ENCODE results near the gene COL20A1. TPM values are rescaled to one million over a fixed set of nuclear protein-coding genes. Genes with fewer than 3 reads are reported as not detected.

The COL20A1 gene
- total and polyA plus RNA-seq, 2 of the 13 experiments (the other 11 are each of a cell fraction or from before 2014, with no cell fraction given): not detected

- TF ChIP-seq PAXIP1 (CRISPR knock-in tag; conservative IDR thresholded peaks at IDR 0.05): no peak
- TF ChIP-seq GPN1 (CRISPR knock-in tag; IDR thresholded peaks at IDR 0.05; ENCODE audit: borderline replicate concordance): no peak
These were observed 34.2 kb upstream of the COL20A1 start (continued) for GRCh38 chr20:63258781-63259180.

GRCh38 chr20:63259734-63260460 is 33.1 kb upstream of the COL20A1 start:
- no TSS peak for BruUV-seq (replicated peaks)
- FAIRE-seq (no peak), ATAC-seq (peak; percentile 4; the same call in 1 of the 3 replicates), DNase-seq (ENCODE audit: low spot score) (no peak)
- TF ChIP-seq ZSCAN21 (CRISPR knock-in tag; IDR thresholded peaks at IDR 0.05; ENCODE audit: borderline replicate concordance) (peak; percentile 26; the same call in 1 of the 2 replicates), JUND (CRISPR knock-in tag; IDR thresholded peaks at IDR 0.05) (no peak), AGO1 (IDR thresholded peaks at IDR 0.05; ENCODE audit: low read depth, low read length, poor library complexity, severe bottlenecking) (peak; percentile 9), ZNF710 (CRISPR knock-in tag; IDR thresholded peaks at IDR 0.05; ENCODE audit: borderline replicate concordance) (0 out of 2 replicates have a peak, but pooled peaks have one; percentile 27)
- in situ Hi-C loops (cut with HindIII; ENCODE audit: extremely low pct_ligation_motif_present, low pct_unique_long_range_greater_than_20kb) (no loop called here), intact Hi-C loops (cut with micrococcal nuclease; ENCODE audit: unreplicated experiment) (no loop called here)
- WGBS (ENCODE audit: low lambda C conversion rate): 61% methylated on average over 25 of the region's 25 CpGs
- Histone ChIP-seq H3K27me3 (ENCODE audit: control insufficient read depth in 1 of 2, insufficient read depth in 2 of 2, low read length in 2 of 2) (peaks cover 33 to 84% of the 10 kb centered on the region in 2 experiments), H3K9ac (ENCODE audit: insufficient read depth, low read depth, low read length) (no peak overlapping the region), H3K4me3 (replicated peaks in 1 of 3; ENCODE audit: insufficient read depth in 1 of 3, low read depth in 2 of 3, low read length in 3 of 3) (no peak overlapping the region), H3K4me1 (ENCODE audit: insufficient read depth, low read length) (peaks cover 47% of the 10 kb centered on the region), H3K36me3 (replicated peaks in 1 of 2; ENCODE audit: control insufficient read depth in 1 of 2, insufficient read depth in 2 of 2, low read length in 2 of 2) (no peaks in the 10 kb centered on the region), H3K4me2 (ENCODE audit: low read depth, low read length) (no peak overlapping the region), H3K9me3 (ENCODE audit: low read length) (no peaks in the 10 kb centered on the region), H3K27ac (ENCODE audit: extremely low read length, insufficient read depth, low read length) (no peak overlapping the region), H3K79me2 (ENCODE audit: insufficient read depth, low read length) (no peaks in the 10 kb centered on the region), H2AFZ (ENCODE audit: low read length) (no peak overlapping the region), H4K20me1 (ENCODE audit: insufficient read depth, low read length) (peaks cover 5% of the 10 kb centered on the region; the same call in 1 of the 2 replicates)
- ChIA-PET CTCF (ENCODE audit: low intra/inter-chr PET ratio, low total read pairs) (no interaction called here), POLR2A (no interaction called here)
